Thymus (tissue), 2 donors: ENCODE data around the gene ZNF98. TPM values are rescaled to one million over a fixed set of nuclear protein-coding genes. Genes with fewer than 3 reads are reported as not detected.

ENCODE experiments used
- polyA plus RNA-seq: library from polyadenylated mRNA; stranded (reverse); fragments of 200-250 nt; gene quantifications from one replicate; pipeline ENCODE4 v1.2.3, GENCODE V29; 2013
- total RNA-seq: library from RNA; stranded (reverse); fragments of 120-200 nt; gene quantifications from one replicate; pipeline ENCODE4 v1.2.4, GENCODE V29; 2013
- donor health status: healthy.

The ZNF98 gene
- total and polyA plus RNA-seq, 2 donors = 0.07 to 0.24 TPM

Other genes with a start within 250 kb of the ZNF98 start
- 0.09 TPM for gene ZNF676, start 225.4 kb downstream of the ZNF98 start, total RNA-seq
- gene ZNF676, start 225.4 kb downstream of the ZNF98 start, polyA plus RNA-seq = 0.07 TPM
- gene ZNF729, start 135.9 kb downstream of the ZNF98 start, total RNA-seq = not detected
- gene ZNF729, start 135.9 kb downstream of the ZNF98 start, polyA plus RNA-seq = not detected
- gene ZNF492, start 212.0 kb upstream of the ZNF98 start, total RNA-seq = 2.0 TPM
- 0.23 TPM for gene ZNF492, start 212.0 kb upstream of the ZNF98 start, polyA plus RNA-seq